ENCODE data around the gene ZNF281.
"Not testable (repeated sequence)": the region's sequence is repeated elsewhere in the genome, so short reads cannot be mapped to it uniquely, and the experiment has no call there.

ZNF281 gene, protein sequence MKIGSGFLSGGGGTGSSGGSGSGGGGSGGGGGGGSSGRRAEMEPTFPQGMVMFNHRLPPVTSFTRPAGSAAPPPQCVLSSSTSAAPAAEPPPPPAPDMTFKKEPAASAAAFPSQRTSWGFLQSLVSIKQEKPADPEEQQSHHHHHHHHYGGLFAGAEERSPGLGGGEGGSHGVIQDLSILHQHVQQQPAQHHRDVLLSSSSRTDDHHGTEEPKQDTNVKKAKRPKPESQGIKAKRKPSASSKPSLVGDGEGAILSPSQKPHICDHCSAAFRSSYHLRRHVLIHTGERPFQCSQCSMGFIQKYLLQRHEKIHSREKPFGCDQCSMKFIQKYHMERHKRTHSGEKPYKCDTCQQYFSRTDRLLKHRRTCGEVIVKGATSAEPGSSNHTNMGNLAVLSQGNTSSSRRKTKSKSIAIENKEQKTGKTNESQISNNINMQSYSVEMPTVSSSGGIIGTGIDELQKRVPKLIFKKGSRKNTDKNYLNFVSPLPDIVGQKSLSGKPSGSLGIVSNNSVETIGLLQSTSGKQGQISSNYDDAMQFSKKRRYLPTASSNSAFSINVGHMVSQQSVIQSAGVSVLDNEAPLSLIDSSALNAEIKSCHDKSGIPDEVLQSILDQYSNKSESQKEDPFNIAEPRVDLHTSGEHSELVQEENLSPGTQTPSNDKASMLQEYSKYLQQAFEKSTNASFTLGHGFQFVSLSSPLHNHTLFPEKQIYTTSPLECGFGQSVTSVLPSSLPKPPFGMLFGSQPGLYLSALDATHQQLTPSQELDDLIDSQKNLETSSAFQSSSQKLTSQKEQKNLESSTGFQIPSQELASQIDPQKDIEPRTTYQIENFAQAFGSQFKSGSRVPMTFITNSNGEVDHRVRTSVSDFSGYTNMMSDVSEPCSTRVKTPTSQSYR

DNA sequence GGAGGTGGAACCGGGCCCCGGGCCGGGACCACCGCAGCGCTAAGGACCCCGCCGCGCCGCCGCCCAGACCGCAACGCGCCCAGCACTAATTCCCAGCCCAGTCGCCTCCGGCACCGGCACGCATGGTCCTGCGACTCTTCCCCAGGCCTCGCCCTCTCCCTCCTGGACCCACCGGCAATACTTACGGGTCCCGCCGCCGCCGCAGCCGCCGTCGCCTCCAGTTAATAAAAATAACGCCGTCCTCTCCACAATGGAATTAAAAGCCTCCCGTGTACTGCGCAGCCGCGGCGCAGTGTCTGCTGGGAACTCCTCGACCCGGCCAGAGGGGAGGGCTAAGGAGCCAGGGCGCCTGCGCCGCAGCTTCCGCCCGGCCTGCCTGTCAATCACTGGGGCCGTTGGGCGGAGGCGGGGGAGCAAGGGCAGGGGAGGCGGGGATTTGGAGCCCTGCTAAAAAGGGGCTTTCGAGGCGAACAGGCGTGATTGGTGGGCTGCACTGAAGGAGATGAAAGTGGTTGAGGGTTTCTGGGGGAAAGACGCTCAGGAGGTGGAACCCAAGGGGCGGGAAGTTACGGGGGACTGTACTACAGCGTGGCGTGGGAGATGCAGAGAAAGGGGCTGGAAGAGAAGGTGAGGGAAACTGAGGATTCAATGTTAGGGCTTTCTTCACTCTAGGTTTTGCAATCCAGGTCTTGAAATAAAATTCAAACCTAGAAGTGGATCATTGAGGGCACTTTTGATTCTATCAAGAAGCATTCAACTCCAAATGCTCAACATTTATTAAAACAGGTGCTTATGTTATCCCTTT is at the start of gene ZNF281:
Gene ZNF281 (minus strand): TSS at position 276 of the 805 bp plus-strand sequence. CDS start 331 bp downstream, outside the sequence.
- peak; percentile 94 for DNase-seq

DNA sequence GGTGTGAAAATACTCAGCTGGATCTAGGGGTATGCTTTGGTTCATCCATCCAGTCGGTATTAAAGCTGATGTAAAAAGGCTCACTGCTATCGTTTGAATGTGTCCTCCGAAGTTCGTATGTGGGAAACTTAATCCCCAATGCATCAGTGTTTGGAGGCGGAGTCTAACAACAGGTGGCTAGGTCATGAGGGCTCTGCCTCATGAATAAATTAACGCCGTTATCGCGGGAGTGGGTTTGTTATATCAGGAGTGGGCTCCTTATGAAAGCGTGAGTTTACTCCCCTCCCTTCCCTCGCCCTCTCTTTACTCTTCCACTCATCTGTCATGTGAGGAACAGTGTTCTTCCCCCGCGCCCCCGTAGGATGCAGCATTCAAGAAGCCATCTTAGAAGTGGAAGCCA is 48.9 kb upstream of the ZNF281 start:
- DNase-seq, result no peak

DNA sequence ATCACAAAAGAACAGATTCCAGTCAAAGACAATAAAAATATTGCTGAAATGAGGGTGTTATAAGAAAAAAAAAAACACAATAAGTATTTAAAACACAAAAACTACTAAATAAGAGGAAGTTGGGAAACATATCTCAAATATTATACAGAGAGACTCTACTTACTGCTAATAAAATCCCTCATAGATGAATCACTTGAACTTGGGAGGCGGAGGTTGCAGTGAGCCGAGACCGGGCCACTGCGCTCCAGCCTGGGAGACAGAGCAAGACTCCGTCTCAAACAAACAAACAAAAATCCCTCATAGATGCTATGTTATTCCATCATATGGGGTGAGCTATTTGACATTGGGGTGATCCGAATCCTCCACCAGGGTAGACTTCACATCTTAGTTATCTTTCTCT is 48.0 kb upstream of the ZNF281 start:
- no peak for DNase-seq

DNA sequence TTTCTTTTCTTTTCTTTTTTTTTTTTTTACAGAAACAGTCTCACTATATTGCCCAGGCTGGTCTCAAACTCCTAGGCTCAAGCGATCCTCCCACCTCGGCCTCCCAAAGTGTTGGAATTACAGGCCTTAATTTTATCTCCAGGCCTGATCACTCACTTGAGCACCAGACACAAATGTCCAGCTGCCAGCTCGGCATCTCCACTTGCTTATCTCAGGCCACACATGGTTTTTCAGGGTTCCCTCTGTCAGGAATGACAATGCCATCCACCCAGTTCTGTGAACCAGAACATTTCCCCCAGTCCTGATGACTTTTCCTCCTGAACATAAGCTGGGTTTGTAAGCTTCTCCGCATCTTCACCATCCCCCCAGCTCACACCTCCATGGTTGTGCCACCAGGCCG is 44.6 kb upstream of the ZNF281 start:
- DNase-seq, result no peak

DNA sequence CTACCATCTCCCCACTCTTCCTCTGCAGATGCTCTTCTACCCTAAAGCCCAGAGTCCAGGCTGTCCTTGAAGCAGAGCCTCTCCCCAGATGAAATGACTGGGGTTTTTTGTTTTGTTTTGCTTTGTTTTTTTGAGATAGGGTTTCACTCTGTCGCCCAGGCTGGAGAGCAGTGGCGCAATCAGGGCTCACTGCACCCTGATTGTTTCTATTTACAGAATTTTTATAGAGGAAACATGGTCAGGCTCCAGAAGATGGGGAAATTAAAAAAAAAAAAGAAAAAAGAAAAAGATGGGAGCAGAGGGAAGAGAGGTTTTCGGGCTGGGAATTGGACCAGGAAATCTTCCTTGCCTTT is 43.7 kb upstream of the ZNF281 start:
- no peak for DNase-seq

DNA sequence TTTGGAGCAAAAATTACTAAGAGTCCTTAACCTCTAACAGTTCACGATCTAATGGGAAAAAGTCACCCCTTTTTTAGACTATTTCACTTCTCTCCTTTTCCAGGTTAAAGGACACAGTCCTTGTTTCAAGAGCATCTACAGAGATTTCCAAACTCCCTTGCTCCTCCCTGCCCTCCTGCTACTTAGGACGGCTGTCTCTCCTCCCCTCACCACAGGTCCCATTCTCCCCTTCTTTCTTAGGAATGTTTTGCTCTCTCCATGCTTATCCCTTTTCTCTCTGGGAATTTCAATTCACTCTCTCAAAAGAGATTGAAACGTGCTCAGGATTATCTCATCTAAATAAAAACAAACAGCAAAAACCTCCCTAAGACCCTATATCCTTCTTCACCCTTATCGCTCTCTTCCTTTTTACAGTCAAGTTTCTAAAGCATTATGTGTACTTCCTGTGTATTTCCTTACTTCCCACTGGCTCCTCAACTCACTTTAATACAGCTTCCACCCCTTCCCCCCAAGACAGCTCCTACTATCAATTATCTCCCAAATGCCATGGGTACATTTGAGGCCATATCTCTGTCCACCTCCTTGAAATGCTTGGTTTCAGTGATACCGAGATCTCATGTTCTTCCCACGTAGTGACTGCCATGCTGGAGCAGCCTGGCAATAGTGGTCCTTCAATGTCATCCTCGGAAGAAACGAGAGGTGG is 43.2 kb upstream of the ZNF281 start:
- no peak for DNase-seq

DNA sequence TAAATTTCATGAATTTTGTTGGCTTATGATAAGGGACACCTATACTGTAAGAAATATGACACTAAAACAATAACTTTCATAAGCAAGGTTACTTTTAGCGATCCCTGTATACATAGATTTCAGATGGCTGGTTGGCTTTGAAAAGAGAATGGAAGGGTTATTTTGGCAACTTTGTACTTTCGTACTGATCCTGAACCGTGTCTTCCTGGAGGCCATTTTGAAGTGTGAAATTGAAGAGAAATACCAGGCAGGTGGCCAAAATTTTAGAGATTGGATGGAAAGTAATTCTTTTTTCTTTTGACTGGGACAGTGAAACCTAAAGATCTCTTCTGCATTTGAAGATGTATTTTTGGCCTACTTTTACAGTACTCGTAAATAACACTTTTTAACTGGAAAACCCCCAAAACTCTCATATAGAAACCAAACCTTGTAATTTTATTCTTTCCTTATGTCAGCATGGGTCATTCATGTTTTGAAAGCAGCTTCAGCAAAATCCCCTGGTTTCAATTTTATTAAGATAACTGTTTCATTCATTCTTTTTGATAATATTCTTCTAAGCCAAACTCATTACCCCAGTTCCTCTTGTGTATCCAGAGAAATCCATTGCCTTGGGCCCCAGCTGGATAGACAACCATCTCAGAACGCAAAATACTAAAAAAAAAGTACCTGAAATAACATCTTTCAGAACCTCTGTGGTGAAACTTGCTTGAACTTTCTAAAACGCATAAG is 38.4 kb upstream of the ZNF281 start:
- DNase-seq, result no peak

DNA sequence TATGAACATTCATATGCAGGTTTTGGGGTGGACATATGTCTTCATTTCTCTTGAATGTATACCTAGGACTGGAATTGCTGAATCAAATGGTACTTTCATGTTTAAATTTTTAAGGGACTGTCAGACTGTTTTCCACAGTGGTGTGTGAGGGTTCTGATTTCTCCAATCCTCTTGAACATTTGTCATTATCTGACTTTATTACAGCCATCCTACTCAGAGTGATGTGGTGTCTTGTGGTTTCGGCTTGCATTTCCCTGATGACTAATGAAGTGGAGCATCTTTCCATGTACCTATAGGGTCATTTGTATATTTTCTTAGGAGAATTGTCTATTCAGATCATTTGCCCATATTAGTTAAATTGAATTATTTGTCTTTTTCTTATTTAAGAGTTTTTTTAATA is 35.4 kb upstream of the ZNF281 start:
- DNase-seq, result peak; percentile 87

DNA sequence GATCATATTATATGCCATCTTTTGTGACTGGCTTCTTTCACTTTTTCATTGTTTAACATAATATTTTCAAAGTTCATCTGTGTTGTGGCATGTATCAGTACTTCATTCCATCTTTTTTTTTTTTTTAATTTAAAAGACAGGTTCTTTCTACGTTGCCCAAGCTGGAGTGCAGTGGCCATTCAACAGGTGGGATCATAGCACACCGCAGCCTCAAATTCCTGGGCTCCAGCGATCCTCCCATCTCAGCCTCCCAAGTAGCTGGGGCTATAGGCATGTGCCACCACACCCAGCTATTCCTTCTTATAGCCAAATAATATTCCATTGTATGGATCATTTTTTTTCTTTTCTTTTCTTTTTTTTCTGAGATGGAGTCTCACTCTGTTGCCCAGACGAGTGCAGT is 34.6 kb upstream of the ZNF281 start:
- no peak for DNase-seq

DNA sequence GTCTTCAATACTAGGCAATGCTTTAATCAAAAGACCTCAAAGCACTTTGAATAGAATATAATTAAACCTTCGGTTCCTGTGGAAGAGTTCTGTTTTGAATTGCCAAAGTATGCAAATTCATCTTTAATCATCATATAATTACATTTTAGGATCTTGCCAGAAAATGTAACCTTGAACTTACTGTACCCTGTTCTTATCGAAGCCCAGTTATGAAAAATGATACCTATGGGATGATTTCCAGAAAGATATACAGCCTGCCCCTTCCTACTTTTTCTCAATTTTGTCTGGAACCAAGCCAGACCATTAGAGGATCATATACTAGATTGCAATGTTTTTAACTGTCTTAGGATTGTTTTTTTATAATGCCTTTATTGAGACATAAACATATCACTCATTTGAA is 34.0 kb upstream of the ZNF281 start:
- DNase-seq, result no peak

DNA sequence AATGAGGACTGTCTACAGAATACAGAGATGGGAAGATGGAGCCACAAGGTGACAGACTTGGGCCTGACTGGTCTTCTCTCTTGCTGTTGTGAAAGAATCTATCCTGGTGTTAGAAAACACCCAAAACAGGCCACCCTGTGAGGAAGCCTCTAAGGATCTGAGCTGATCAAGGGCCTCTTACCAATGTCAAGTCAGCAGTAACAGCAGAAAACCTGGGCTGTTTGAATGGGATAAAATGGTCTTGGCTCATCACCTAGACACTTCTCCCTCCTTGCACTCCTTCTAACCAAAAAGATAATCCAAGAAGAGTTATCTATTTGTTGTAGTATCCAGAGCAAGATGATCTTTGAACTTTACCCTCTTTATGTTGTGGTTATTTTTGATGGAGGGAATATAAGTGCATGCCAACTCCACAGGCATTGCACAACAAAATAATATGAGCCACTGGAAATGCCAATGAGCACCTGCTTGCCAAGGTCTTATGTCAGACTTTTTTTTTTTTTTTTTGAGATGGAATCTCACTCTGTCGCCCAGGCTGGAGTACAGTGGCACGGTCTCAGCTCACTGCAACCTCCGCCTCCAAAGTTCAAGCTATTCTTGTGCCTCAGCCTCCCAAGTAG is 32.8 kb upstream of the ZNF281 start:
- no peak for DNase-seq

DNA sequence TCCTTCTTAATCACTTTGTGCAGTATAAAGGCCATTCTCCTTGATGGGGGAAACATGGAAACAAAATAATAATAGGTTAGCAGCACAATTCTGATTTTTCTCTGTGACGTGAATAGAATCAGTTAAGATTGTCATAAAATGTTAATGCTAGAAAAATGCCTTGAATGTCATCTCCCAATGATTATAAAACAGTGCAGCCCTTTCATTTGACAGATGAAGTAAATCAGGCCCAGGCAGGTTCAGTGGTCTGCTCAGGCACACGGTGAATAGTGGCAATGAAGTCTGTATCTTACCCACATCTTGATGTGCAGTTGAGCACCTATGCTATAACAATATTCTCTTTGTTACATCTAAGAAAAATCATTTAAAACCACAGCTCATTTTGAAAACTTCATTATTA is 32.2 kb upstream of the ZNF281 start:
- no peak for DNase-seq

DNA sequence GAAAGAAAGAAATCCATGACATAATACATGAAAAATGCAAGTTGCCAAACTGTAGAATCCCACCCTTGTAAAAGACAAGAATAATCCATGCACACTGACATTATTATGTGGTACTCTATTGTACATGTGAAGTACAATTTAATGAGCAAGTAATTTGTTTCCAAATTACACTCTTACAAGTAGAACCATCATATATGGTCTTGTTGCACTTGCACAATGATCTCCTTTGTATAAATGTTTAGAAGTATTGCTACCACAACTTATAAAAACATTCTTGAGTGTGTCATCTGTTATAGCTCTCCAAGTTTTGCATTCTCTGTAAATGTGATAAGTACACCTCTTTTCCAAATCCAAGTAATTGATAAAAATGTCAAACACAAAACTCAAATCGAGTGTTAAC is 29.1 kb upstream of the ZNF281 start:
- DNase-seq, result peak; percentile 63

DNA sequence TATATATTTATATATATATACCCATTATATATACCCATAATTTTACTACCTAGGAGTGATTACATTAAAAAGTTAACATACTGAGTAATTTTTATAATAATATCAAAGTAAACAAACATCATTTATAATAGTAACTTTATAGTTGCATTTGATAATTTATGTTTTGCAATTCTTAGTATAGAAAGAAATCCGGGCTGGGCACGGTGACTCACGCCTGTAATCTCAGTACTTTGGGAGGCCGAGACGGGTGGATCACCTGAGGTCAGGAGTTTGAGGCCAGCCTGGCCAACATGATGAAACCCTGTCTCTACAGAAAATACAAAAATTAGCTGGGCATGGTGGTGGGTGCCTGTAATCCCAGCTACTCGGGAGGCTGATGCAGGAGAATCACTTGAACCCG is 28.6 kb upstream of the ZNF281 start:
- not testable (repeated sequence) for DNase-seq

DNA sequence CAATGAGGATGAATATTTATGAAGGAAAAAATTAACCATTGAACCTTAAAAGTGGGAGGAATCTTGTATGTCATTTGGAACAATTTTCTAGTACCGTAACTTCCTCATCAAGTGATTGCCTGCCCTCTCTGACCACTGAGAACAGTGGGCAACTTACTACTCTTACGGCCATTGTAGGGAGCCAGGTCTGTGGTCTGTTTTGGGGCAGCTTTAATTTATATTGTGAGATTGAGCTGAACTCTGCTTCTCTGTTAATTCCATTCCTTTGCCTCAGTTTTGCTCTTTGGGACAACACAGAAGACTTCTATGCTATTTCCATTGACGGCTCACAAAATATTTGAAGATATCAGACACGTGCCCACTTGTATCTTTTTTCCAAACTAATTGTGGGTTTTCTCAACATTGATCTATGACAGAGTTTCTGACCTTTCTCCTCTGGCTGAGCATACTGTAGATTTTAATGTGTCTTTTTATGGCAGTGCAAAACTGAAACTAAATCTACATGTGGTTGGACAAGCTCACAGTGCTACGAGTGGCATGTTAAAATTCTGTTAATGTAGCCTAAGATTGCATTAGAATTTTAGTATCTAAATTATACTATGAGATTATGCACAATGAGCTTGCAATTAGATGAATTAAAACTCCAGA is 27.8 kb upstream of the ZNF281 start:
- no peak for DNase-seq

DNA sequence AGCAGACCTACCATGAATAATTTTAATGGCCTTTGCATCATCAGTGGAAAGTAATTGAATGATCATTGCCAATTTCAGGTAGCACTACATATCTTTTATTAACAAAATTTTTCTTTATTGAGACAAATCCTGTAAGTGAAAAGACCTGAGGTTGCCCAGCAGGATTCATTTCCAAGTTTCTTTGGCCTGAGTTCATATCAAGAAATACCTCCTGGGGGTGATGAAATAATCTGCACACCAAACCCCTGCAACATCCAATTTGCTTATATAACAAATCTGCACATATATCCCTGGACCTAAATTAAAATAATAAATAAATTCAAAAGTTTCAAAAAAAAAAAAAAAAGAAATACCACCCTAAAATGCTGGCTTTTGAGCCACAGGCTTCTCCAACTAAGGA is 27.3 kb upstream of the ZNF281 start:
- DNase-seq, result no peak

DNA sequence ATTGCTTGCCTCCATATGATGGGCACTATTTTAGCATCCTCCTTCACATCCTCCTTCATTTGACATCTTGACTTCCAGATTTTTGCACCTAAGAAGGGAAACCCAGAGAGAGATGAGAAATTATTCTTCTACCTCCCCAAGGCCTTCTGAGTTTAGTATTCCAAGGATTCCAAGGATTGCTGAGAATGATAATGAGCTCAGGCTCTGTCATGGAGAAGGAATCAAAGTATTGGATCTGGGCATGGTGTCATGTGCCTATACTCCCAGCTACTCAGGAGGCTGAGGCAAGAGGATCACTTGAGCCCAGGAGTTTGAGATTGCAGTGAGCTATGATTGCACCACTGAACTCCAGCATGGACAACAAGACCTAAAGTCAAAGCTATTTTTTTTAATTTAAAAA is 26.6 kb upstream of the ZNF281 start:
- DNase-seq, result no peak

DNA sequence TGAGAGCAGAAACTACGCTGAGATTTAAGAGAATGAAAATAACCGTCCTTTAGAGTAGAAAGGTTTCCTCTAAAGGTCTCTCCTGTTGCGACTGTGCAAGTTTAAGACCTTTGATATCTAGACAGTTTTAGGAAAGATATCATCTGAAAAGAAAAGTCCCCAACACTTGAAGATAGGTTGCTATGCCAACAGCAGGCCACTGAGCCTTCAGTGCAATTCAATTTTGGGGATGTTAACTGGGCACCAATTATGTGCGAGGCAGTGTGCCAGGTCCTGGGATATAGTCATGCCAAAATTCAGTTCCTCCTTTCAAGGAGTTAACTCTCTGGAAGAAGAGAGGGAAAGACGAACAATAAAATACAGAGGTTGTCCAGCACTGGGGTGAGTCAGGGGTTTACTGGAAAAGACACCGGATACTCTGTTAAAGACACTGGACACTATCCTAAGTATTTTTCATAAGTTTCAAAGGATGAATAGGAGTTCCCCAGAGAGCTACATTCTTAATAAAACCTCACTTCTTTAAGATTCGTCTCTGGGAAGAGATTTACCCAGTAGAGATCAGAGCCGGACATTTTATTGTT is 25.5 kb upstream of the ZNF281 start:
- peak; percentile 48 for DNase-seq

DNA sequence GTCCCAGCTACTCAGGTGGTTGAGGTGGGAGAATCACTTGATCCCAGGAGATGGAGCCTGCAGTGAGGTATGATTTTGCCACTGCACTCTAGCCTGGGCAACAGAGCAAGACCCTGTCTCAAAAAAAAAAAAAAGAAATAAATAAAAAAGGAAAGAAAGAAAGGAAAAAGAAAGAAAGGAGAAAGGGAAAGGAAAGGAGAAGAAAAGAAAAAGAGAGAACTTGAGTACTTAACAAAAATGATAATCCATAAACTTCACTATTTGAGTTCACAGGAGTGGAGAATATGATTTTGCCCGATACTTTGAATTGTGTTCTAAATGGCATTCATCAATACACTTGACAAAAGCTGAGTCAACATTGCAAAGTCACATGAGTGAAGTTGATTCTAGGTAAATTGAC is 23.8 kb upstream of the ZNF281 start:
- no peak for DNase-seq

DNA sequence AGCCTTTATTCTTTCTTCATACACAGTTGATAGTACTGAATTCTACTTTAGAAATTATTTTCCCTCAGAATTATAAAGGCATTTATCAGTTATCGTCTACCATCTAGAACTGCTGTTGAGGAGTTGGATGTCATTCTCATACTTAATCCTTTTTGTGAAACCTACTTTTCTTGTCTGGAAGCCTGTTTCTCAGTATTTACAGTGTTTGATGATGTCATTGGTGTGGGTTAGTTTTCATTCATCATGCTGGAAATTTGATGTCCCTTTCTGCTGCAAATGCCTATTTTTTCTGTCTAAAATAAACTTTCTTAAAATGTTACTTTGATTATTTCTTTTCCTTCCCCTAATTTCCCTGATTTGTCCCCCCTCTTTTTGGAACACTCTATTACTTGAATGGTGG is 22.8 kb upstream of the ZNF281 start:
- DNase-seq, result no peak
